PFSK-1 (cell line): ENCODE results near the gene AIG1.

Experiments used
- FOXP2 ChIP-seq: optimal IDR thresholded peaks from 2 replicates; pipeline ENCODE3; 2011; ENCODE audit warnings: borderline replicate concordance, control low read depth, inconsistent platforms; ENCODE audit not compliant: insufficient read depth; ENCODE audit errors: extremely low read length, extremely low read depth
- POLR2AphosphoS5 ChIP-seq: IDR thresholded peaks from 2 replicates; pipeline ENCODE4 v1.6.1; 2012; ENCODE audit warnings: low read depth, mild to moderate bottlenecking, control low read depth, low read length, moderate library complexity
- REST ChIP-seq, 2 experiments: IDR thresholded peaks; 2 replicates each; pipeline versions ENCODE4 v1.6.1 to v1.8.0; 2011 to 2012; ENCODE audit warnings: low read depth in 2 of 2, low read length in 2 of 2, control low read depth in 1 of 2, inconsistent platforms in 1 of 2, mild to moderate bottlenecking in 1 of 2, moderate library complexity in 1 of 2; ENCODE audit not compliant: insufficient read depth in 1 of 2
- SIN3A ChIP-seq: IDR thresholded peaks from 2 replicates; pipeline ENCODE4 v1.6.1; 2012; ENCODE audit warnings: mild to moderate bottlenecking, low read length, moderate library complexity, borderline replicate concordance; ENCODE audit not compliant: insufficient read depth
- TAF1 ChIP-seq: IDR thresholded peaks from 2 replicates; pipeline ENCODE4 v1.6.1; 2012; ENCODE audit warnings: low read length, control low read depth, borderline replicate concordance; ENCODE audit not compliant: insufficient read depth

AIG1 gene

GRCh38 chr6:143204045-143204444 lies 143.4 kb downstream of the AIG1 start:
- TF ChIP-seq TAF1 (no peak), REST (IDR thresholded peaks at IDR 0.05; ENCODE audit: insufficient read depth in 1 of 2, low read depth in 2 of 2, low read length in 2 of 2) (no peak), FOXP2 (no peak), POLR2AphosphoS5 (no peak), SIN3A (no peak)

GRCh38 chr6:143205131-143205535 lies 144.4 kb downstream of the AIG1 start:
- no peak for TF ChIP-seq REST (IDR thresholded peaks at IDR 0.05; ENCODE audit: insufficient read depth in 1 of 2, low read depth in 2 of 2, low read length in 2 of 2)
- TF ChIP-seq POLR2AphosphoS5 = no peak
- no peak for TF ChIP-seq FOXP2
- TF ChIP-seq TAF1 = no peak
- no peak for TF ChIP-seq SIN3A

GRCh38 chr6:143205585-143205984 lies 144.9 kb downstream of the AIG1 start:
- TF ChIP-seq SIN3A (no peak), REST (IDR thresholded peaks at IDR 0.05; ENCODE audit: insufficient read depth in 1 of 2, low read depth in 2 of 2, low read length in 2 of 2) (no peak), POLR2AphosphoS5 (no peak), TAF1 (no peak), FOXP2 (no peak)

GRCh38 chr6:143205991-143206390 lies 145.3 kb downstream of the AIG1 start:
- TF ChIP-seq POLR2AphosphoS5 (no peak), REST (IDR thresholded peaks at IDR 0.05; ENCODE audit: insufficient read depth in 1 of 2, low read depth in 2 of 2, low read length in 2 of 2) (no peak), FOXP2 (no peak), TAF1 (no peak), SIN3A (no peak)

GRCh38 chr6:143206550-143206949 lies 145.9 kb downstream of the AIG1 start:
- TF ChIP-seq REST (IDR thresholded peaks at IDR 0.05; ENCODE audit: insufficient read depth in 1 of 2, low read depth in 2 of 2, low read length in 2 of 2) (no peak), POLR2AphosphoS5 (no peak), SIN3A (no peak), FOXP2 (no peak), TAF1 (no peak)
